Retinal pigment epithelial cell (primary cell): Measurements from ENCODE around the gene TNS2.

Experiments used
- DNase-seq: peaks from one replicate; pipeline ENCODE4 v3.0.0-alpha.2; 2010; ENCODE audit warnings: low read depth
- H3K4me3 ChIP-seq: 2 replicates; pipeline ENCODE4 v1.5.1; 2011; ENCODE audit warnings: mild to moderate bottlenecking, low read length, control low read depth, moderate library complexity
- CTCF ChIP-seq: conservative IDR thresholded peaks from 2 replicates; pipeline ENCODE4 v1.5.1; 2011; ENCODE audit warnings: low read depth, low read length, control low read depth, inconsistent platforms

The TNS2 gene

DNA sequence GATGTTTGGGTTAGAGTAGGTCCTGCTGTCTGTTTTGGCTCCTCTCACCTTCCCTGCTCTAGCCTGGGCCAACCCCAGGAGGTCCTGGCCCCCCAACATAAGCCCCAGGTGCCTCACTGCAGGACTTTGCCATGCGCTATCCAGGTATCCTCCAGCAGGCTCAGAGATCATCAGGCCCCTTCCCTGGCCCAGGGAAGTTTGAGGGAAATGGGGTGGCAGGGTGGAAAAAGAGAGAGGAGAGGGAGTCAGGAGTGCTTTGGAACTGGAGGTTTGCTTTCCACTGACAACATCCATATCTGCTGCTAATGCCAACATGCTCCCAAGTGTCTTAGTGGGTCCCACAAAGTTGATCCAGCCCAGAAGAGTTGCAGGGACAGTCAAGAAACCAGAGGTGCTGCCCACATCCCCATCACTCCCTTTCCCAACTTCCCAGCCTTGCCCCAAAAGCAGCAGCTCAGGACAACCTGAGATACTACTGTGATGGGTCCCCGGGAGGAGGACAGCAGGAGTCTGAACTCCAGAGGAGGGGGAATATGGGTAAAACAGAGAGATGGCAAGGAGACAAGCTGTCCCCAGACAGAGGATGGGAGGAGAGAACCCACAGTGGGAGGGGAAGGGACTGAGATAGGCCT, 677 bp downstream of the TNS2 start:
- TF ChIP-seq CTCF: no peak
- no peak for DNase-seq
- H3K4me3 ChIP-seq: peak overlapping the region; percentile 37

GRCh38 chr12:53051058-53051880, 1.4 kb downstream of the TNS2 start:
- H3K4me3 ChIP-seq: no peak overlapping the region
- no peak for TF ChIP-seq CTCF
- no peak for DNase-seq

GRCh38 chr12:53051881-53052412, 2.1 kb downstream of the TNS2 start:
- H3K4me3 ChIP-seq: no peak overlapping the region
- no peak for TF ChIP-seq CTCF
- no peak for DNase-seq

DNA sequence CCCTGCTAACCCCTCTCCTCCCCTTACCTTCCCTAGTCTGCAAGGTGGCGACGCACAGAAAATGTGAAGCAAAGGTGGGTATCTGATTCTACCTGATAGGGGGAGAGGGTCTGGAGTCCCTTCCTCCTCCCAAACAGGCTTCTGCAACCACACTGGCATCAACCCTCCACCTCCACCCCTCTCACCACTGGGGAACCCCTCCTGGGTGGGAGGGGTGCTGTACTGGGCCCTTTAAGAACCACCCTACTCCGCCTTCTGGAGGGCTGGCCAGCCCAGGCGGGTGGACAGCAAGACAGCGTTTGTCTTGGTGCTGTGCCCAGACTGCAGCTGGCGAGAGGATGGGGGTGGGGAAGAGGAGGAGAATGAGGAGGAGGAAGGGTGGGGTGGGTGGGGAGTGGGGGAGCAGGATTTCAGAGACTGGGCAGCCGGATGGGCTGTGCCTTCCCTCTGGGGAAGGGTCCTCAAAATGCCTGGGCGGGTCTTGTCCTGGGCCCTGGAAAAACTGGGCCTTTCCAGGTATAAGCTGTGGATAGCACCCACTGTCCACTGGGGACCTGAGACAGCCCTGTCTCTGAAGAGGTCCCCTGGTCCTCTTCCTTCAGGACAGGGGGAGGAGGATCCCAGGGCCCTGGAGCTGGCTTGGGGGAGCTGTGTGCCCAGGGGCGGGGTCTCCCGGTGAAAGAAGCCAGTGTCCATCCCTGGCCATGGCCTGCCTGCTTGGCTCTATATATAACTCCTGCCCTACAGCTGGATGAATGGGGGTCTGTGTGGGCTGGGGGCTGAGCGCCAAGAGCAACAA, 2.8 kb downstream of the TNS2 start:
- no peak for TF ChIP-seq CTCF
- no peak overlapping the region for H3K4me3 ChIP-seq
- DNase-seq: no peak

- no peak for DNase-seq
- peak overlapping the region; percentile 82 for H3K4me3 ChIP-seq
Measured at GRCh38 chr12:53053218-53054111, 3.6 kb downstream of the TNS2 start.

More at GRCh38 chr12:53053218-53054111, 3.6 kb downstream of the TNS2 start:
- TF ChIP-seq CTCF: peak; percentile 70
